GM15510 (cell line): ENCODE results near the gene CACNG6.

ENCODE experiments used
- POLR2A ChIP-seq: IDR thresholded peaks from 3 replicates; pipeline ENCODE4 v1.6.1; 2011; ENCODE audit warnings: borderline replicate concordance; ENCODE audit not compliant: insufficient read length; ENCODE audit errors: extremely low read depth

The CACNG6 gene

DNA sequence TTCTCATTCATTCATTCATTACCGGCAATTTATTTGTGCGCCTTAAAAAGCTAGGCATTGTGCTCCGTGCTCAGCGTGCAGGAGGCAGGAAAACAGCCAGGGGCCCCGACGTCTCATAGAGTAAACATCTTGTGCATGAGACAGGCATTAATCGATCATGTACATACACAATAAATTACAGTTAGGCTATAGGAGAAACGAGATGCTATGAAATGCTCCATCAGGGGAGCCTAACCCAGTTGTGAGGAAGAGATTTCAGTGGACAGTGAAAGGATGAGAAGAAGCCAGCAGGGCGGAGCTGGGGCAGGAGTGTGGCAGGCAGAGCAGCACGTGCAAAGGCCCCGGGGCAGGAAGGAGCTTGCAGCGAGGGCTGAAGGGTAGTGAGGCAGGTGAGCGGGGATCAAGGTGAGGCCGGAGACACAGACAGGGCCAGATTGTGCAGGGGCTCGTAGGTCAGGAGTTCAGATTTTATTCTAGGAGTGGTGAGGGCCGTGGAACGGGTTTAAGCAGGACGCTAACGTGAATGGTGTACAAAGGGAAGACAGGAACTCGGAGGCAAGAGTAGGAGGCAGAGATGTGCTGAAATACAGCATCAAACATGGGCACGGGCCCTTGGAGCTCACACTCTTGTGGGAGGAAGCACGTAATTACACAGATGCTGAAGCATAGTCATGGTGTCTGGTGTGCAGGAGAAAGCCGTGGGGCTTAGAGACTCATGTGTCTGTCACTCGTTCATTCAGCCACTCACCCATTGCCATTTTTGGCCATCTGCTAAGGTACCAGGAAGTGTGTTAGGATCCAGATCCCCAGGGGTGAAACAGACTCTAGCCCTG is 7.8 kb upstream of the CACNG6 start:
- TF ChIP-seq POLR2A: no peak

DNA sequence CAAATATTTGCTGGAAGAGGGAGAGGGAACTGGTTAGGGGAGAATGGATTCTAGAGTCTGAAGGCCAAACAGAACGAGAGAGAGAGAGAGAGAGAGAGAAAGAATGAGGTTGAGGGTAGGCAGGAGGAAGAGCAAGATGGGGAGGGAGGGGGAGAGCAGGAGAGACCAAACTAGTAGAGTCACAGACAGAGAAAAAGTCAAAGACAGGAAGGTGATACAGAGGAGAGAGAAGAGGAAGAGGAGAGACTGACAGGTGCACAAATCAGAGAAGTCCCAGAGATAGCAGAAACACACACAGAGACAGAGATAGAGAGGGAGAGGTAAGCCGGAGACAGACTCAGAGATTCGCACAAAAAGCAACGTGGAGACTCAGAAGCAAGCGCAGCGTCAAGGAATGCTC is 5.6 kb upstream of the CACNG6 start:
- no peak for TF ChIP-seq POLR2A

DNA sequence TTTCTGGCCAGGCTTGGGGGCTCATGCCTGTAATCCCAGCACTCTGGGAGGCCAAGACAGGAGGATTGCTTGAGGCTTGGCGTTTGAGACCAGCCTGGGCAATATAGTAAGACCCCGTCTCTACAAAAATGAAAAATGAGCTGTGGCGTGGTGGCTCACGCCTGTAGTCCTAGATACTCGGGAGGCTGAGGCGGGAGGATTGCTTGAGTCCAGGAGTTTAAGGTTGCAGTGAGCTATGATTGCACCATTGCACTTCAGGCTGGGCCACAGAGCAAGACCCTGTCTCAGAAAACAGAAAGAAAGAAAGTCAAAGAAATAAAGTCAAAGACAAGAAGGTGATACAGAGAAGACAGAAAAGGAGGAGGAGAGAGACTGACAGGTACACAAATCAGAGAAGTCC is 2.5 kb upstream of the CACNG6 start:
- no peak for TF ChIP-seq POLR2A

DNA sequence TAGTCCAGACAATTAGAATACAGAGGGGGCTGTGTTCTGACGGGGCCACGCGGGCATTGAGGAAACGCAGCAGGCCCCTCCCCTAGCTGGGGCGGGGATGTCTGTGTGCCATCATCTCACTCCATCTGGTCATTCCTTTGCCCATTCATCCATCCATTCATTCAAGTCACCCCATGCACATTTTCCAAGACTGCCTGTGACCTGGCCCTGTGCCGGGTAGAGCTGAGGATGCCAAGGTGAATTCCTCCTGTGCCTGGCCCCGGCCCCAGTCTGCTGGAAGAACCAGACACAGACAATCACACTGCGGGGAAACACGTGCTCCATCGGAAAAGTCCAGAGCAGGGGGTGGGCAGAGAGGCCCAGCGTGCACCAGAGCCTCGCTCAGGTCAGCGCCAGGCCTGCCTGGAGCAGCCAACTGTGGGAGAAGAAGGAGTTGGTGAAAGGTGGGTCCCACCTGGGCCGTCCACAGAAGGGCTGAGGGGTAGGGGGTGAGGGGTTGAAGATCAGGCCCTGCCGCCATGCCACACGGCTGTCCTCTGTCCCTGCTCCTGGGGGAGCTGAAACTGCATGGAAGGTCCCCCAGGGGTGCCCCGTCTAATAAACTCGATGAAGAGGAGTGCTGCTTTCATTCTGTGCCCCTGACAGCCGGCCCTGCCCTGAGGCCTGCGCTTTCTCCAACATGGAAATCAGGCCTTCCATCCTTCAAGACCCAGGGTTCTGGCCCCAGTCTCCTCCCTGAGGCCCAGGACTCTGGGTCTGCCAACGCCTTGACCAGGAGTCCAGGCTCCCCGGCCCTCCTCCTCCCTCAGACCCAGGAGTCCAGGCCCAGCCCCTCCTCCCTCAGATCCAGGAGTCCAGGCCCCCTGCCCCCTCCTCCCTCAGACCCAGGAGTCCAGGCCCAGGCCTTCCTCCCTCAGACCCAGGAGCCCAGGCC is 1.6 kb upstream of the CACNG6 start:
- no peak for TF ChIP-seq POLR2A

DNA sequence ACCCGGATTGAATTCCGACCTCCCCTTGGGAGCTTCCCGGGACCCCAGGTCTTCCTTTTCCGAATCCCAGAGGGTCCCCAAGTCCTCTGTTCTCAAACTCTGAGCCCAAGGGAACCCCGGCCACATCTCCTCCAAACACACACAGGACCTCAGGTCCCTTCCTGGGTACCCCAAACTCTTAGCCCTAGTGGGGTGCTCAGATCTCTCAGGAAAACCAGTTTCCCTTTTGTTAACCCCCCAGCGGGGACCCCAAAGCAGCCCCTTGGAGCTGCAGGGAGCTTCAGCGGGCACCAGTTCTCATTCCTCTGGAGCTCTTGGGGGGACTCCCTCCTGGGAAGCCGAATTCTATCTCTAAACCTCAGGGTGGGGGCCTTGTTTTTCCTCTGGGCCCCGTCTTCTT is 774 bp downstream of the CACNG6 start:
- TF ChIP-seq POLR2A: no peak

DNA sequence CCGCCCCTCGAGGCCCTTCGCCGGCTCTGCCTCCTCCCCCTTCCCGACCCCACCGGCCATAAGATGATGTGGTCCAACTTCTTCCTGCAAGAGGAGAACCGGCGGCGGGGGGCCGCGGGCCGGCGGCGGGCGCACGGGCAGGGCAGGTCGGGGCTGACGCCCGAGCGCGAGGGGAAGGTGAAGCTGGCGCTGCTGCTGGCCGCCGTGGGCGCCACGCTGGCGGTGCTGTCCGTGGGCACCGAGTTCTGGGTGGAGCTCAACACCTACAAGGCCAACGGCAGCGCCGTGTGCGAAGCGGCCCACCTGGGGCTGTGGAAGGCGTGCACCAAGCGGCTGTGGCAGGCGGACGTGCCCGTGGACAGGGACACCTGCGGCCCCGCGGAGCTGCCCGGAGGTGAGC is 1.4 kb downstream of the CACNG6 start:
- no peak for TF ChIP-seq POLR2A

DNA sequence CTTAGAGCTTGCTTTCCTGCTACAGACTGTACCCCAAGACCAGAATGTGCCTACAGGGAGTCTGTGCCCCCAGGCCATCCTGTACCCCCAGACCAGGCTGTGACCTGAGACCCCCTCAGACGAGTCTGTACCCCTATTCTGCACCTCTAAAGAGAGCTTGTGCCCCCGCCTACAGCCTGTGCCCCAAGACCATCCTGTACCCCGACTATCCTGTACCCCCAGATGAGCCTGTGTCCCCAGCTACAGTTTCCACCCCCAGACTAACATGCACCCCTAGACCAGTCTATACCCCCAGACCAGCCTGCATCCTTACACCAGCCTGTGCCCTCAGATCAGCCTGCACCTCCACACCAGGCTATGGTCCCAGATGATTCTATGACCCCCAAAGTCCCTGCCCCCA is 2.0 kb downstream of the CACNG6 start:
- no peak for TF ChIP-seq POLR2A

DNA sequence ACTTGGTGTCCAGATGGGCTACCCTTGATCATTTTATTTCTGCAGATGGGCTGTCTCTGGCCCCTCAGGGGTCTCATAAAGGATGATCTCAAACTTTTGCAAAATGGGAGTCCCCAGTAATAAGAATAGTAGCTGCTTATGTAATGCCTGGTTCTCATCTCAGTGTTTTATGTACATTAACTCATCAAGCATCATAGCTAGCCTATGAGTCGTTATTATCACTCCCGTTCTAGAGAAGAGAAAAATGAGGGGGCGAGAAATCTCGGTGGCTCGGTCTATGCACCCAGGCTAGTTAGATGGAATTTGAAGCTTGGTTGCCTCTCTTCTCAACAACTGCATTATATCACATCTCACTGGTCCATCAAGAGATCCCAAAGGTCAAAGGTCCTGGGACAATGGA is 3.4 kb downstream of the CACNG6 start:
- TF ChIP-seq POLR2A: no peak

DNA sequence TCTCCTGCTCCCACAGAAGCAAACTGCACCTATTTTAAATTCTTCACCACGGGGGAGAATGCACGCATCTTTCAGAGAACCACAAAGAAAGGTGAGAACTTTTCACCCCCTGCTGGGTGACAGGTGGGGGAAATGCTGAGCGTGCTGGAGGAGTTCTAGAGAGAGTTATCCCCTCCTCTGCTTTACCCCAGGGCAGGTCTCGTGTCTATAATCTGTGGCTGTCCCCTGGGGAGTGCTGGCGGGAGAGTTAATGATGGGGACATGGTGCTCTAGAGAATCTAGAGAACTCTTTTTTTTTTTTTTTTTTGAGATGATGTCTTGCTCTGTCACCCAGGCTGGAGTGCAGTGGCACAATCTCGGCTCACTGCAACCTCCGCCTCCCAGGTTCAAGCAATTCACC is 6.8 kb downstream of the CACNG6 start:
- no peak for TF ChIP-seq POLR2A

DNA sequence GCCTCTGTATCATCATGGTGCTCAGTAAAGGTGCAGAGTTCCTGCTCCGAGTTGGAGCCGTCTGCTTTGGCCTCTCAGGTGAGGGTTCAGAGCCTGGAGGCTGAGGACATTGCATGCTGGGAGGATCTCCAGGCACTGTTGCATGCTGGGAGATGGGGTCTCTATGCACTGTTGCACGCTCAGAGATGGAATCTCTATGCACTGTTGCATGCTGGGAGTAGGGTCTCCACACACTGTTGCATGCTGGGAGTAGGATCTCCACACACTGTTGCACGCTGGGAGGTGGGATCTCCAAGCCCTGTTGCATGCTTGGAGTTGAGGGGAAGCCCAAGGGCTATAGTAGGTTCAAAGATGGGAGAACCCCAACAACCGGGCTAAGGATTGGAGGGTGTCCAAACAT is 8.3 kb downstream of the CACNG6 start:
- no peak for TF ChIP-seq POLR2A

DNA sequence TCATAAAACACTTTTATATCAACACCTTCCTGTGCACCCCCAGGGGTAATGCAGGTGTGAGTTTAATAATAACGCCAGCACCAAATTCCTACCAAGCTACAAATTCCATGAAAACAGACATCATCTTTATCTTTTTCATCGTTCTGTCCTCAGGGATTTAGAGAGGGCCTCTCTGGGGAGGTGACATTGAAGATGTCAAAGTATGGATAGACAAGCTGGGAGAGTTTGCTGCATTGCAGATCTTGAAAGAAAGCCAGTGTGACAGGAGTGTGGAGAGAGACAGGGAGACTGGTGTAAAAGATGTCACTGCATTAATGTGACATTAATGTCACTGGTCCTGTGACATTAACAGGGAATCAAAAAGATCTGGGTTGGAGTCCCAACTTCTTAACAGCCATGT is 10.1 kb downstream of the CACNG6 start:
- no peak for TF ChIP-seq POLR2A

DNA sequence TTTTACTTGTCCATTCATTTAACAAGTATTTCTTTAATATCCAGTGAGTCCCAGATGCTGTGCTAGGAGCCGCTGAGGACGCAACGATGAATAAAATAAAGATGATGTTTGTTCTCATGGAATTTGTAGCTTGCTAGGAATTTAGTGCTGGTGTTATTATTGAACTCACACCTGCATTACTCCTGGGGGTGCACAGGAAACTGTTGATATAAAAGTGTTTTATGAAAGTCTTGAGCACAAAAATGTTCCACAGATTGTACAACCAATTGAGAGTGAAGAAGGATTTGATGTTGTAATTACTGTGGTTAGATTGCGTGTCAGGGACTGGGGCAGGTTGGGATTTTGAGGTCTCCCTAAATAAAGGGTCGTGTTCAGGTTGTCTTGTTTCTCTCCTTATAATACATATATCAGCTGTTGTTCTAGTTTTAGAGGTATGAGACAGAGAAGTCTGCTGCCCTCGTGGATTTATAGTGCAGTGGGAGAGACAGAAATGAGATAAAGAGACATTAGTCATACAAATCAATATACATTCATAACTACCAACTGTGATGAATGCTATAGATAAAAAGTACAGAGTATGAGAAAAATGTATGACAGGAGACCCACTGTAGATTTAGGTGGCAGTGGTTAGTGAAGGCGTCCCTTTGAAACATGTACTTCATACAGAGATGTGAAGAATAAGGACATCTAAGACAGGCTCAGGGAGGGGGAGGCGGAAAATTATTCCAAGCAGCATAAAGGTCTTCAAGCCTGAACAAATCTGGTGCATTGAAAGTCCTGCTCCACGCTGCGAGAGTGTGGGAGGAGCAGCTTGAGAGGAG is 11.3 kb downstream of the CACNG6 start:
- TF ChIP-seq POLR2A: no peak

DNA sequence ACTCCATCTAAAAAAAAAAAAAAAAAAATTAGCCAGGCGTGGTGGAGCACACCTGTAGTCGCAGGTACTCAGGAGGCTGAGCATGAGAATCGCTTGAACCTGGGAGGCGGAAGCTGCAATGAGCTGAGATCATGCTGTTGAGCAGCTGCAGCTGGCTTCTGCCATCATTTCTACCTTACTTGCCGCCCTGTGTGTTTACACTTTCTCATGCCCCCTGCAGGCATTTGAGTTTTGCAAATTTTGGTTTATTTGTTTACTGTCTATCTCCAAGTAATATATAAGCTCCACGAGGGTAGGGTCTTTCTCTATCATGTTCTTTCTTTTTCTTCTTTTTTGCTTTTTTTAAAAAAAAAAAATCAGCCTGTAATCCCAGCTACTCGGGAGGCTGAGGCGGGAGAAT is 18.0 kb downstream of the CACNG6 start:
- TF ChIP-seq POLR2A: no peak

DNA sequence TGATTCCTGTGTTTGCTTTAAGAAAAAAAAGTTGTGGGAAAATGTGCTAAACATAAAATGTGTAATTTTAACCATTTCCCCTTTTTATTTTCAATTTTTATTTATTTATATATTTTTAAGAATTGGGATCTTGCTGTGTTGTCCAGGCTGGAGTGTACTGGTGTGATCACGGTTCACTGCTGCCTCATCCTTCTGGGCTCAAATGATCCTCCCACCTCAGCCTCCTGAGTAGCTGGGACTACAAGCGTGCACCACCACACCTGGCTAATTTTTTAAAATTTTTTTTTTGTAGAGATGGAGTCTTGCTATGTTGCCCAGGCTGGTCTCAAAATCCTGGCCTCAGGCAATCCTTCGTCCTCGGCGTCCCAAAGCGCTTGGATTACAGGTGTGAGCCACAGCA is 19.0 kb downstream of the CACNG6 start:
- TF ChIP-seq POLR2A: no peak
